Tibial nerve (tissue), 4 donors: Measurements from ENCODE around the gene SCN8A. TPM values are rescaled to one million over a fixed set of nuclear protein-coding genes. Genes with fewer than 3 reads are reported as not detected.

Source experiments
- DNase-seq, 2 donors: peaks; one replicate each; pipeline ENCODE4 v3.0.0-alpha.2; 2019; ENCODE audit warnings: low spot score in 2 of 2
- H3K27ac ChIP-seq, 4 donors: fragments of 200-600 bp; sonication (generic) in 3 of 4; one replicate each; pipeline ENCODE4 v1.5.1; 2017 to 2019; ENCODE audit warnings: mild to moderate bottlenecking in 1 of 4
- H3K27me3 ChIP-seq, 2 donors: fragments of 200-600 bp; sonication (generic) in 1 of 2; one replicate each; pipeline versions ENCODE4 v1.5.1 to v1.6.0; 2017 to 2019
- H3K36me3 ChIP-seq, 3 donors: fragments of 200-600 bp; sonication (generic); one replicate each; pipeline ENCODE4 v1.5.1; 2018 to 2019
- H3K4me1 ChIP-seq, 4 donors: fragments of 200-600 bp; sonication (generic) in 3 of 4; one replicate each; pipeline ENCODE4 v1.5.1; 2017 to 2019
- H3K4me3 ChIP-seq, 4 donors: fragments of 200-600 bp; sonication (generic) in 3 of 4; one replicate each; pipeline ENCODE4 v1.5.1; 2017 to 2019; ENCODE audit warnings: mild to moderate bottlenecking in 1 of 4, moderate library complexity in 1 of 4
- H3K9me3 ChIP-seq, 4 donors: fragments of 200-600 bp; sonication (generic) in 3 of 4; one replicate each; pipeline ENCODE4 v1.5.1; 2017 to 2019
- EP300 ChIP-seq, 2 donors: sonication (generic); formaldehyde crosslinking; IDR thresholded peaks; one replicate each; pipeline ENCODE4 v1.6.1; 2017; ENCODE audit warnings: antibody characterized with exemption in 2 of 2, mild to moderate bottlenecking in 1 of 2
- POLR2A ChIP-seq, 2 donors: fragments of 450-650 bp; IDR thresholded peaks; one replicate each; pipeline ENCODE4 v1.6.1; 2017; ENCODE audit warnings: antibody characterized with exemption in 2 of 2, mild to moderate bottlenecking in 2 of 2, moderate library complexity in 2 of 2
- WGBS, 2 donors: methylation state at CpG; one replicate each; pipeline ENCODE4 v1.1.5; 2018; 5-methylcytosine and 5-hydroxymethylcytosine counted together
- total RNA-seq, 4 donors: library from RNA; depleted of rRNA; stranded (reverse); fragments of >200 nt; gene quantifications; one replicate each; pipeline ENCODE4 v1.1.0, GENCODE V29; 2016
- TF ChIP-seq, protein P1 (sequence below), 5 experiments: fragments of 200-600 bp in 3 of 5; fragments of 450-650 bp in 2 of 5; sonication (generic) in 3 of 5; IDR thresholded peaks; one replicate each; pipeline ENCODE4 v1.5.1; 2016 to 2019; ENCODE audit warnings: antibody characterized with exemption in 5 of 5, mild to moderate bottlenecking in 3 of 5, moderate library complexity in 2 of 5

SCN8A gene
- total RNA-seq, 4 donors from 2014 or later: 0.21 to 3.3 (median 0.50) TPM

DNA sequence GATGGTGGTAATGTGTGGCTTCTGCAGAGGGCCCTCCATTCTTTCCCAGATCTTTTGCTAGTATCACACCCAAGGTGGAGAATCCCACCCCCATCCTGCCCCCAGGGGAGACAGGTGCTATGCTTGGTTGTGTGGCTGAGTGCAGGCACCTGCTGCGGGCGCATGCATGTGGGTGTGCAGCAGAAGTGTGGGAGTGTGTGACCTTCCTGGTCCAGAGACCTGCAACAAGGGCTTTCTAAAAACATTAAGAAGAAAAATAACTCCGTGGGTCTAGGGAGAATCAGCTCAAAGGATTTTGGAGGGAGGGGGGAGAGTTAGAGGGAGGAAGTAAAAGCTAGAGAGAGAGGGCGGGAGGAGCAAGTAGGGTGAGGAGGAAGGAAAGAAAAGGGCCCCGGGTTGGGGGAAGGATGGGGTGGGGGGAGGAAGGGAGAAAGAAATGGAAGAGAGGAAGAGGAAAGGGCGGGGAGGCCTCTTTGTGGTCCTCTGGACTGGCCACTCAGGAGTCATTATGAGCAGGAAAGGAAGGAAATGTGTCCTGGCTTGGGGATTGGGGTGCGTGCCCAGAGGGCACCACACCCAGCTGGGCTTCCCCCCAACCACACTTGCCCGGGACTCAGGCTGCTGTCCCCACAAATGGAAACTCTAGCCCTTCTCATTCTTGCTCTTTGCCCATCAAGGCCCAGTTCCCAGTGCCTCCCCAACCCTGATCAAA lies 260.5 kb downstream of the SCN8A start:
- peak overlapping the region in 2 of 4 donors; percentile 90 to 94 for H3K27ac ChIP-seq
- TF ChIP-seq, protein P1, sequence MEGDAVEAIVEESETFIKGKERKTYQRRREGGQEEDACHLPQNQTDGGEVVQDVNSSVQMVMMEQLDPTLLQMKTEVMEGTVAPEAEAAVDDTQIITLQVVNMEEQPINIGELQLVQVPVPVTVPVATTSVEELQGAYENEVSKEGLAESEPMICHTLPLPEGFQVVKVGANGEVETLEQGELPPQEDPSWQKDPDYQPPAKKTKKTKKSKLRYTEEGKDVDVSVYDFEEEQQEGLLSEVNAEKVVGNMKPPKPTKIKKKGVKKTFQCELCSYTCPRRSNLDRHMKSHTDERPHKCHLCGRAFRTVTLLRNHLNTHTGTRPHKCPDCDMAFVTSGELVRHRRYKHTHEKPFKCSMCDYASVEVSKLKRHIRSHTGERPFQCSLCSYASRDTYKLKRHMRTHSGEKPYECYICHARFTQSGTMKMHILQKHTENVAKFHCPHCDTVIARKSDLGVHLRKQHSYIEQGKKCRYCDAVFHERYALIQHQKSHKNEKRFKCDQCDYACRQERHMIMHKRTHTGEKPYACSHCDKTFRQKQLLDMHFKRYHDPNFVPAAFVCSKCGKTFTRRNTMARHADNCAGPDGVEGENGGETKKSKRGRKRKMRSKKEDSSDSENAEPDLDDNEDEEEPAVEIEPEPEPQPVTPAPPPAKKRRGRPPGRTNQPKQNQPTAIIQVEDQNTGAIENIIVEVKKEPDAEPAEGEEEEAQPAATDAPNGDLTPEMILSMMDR (IDR thresholded peaks at IDR 0.05): no peak
- no peak for TF ChIP-seq POLR2A (IDR thresholded peaks at IDR 0.05)
- TF ChIP-seq EP300 (IDR thresholded peaks at IDR 0.05): no peak
- H3K9me3 ChIP-seq: no peaks in the 10 kb centered on the region
- WGBS, 2 donors: 40 to 45% methylated on average over 8 of the region's 8 CpGs
- H3K27me3 ChIP-seq: peaks cover 0 to 9% of the 10 kb centered on the region in 2 donors
- H3K36me3 ChIP-seq: no peaks in the 10 kb centered on the region
- no peak for DNase-seq
- H3K4me3 ChIP-seq: no peak overlapping the region
- H3K4me1 ChIP-seq: peaks cover 0 to 79% (median 25%) of the 10 kb centered on the region in 4 donors

DNA sequence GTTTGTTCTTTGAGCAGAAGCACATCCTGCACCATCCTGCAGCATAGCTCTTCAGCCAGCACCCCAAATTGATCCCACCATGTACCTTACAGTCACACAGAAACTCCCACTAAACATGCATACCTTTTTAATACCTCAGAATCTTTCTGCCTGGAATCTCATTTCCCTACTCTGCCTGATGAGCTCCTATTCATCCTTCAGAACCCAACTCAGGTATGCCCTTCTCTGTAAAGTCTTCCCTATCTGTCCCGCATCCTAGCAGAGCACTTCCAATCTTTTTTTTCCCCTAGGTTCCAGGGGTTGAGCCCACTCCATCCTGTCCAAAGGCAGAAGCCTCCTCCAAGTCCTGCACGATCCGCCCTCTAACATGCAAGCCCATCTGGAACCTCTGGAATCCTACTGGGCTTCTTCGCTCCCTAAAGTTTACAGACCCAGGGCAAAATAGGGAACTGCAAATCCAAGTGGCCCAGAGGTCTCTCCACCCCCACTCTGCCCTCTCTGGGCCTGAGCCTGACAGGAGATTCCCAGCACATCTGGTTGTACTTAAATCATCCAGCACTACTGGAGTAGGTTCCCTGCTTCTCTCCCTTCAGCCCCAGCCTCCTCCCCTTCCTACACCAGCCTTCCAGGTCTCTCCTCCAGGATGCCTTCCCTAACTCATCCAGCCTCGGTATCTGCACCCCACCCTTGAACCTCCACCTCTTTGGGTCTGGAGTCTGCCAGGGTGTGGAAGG lies 261.5 kb downstream of the SCN8A start:
- Histone ChIP-seq H3K4me3 (no peak overlapping the region), H3K27me3 (peaks cover 0 to 6% of the 10 kb centered on the region in 2 donors), H3K4me1 (peaks cover 0 to 77% (median 18%) of the 10 kb centered on the region in 4 donors), H3K36me3 (no peaks in the 10 kb centered on the region), H3K9me3 (no peaks in the 10 kb centered on the region), H3K27ac (peak overlapping the region in 2 of 4 donors; percentile 11 to 90)
- TF ChIP-seq, protein P1 (IDR thresholded peaks at IDR 0.05): no peak
- TF ChIP-seq EP300 (IDR thresholded peaks at IDR 0.05) (no peak), POLR2A (IDR thresholded peaks at IDR 0.05) (no peak)
- 66 to 67% methylated on average over 5 of the region's 5 CpGs for WGBS, 2 donors
- DNase-seq: no peak

DNA sequence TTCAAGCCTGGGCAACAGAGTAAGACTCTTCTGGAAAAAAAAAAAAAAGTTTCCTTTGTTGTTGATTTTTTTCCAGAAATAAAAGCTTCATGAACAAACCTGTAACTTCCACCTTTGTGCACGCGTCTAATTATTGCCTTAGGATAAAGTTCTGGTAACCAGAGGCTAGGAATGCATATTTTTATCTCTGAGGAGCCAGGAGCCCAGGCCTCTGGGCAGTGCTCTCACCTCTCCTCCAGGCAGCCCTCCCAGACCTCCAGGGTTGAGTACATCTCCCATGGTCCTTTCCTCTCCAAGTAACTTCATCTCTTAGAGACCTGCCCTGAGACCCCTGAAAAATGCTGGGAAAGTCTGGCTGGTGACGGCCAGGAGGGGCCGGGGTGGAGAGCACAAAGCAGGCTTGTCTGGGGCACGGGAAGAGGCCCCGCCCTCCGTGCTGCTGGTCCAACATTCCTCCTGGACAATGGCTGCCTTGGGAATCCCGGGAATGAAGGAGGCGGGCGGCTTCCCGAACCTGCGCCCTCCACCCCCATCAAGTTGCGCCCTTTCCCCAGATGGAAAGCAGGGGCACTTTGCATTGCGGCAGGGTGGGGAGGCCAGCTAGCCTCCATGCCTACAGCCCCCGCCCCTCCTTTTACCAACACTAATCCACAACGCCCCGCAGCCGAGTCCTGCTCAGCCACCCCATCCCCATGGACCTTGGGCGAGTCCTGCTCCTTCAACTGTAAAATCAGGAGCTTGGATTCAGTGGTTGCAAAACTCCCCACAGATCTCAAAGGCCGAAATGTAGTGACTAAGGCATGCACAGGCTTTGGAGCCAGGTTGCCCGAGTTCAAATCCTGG lies 264.8 kb downstream of the SCN8A start:
- TF ChIP-seq, protein P1 (IDR thresholded peaks at IDR 0.05): no peak
- TF ChIP-seq EP300 (IDR thresholded peaks at IDR 0.05): peak in 1 of 2 donors; percentile 35
- H3K27me3 ChIP-seq: no peaks in the 10 kb centered on the region
- H3K4me3 ChIP-seq: peak overlapping the region; percentile 6 to 48 (median 16)
- H3K9me3 ChIP-seq: no peaks in the 10 kb centered on the region
- no peaks in the 10 kb centered on the region for H3K36me3 ChIP-seq
- peak overlapping the region; percentile 11 to 84 (median 74) for H3K27ac ChIP-seq
- peaks cover 0 to 51% (median 11%) of the 10 kb centered on the region in 4 donors for H3K4me1 ChIP-seq
- DNase-seq: peak; percentile 48 to 61
- 13 to 18% methylated on average over 16 to 21 of the region's 21 CpGs for WGBS, 2 donors

DNA sequence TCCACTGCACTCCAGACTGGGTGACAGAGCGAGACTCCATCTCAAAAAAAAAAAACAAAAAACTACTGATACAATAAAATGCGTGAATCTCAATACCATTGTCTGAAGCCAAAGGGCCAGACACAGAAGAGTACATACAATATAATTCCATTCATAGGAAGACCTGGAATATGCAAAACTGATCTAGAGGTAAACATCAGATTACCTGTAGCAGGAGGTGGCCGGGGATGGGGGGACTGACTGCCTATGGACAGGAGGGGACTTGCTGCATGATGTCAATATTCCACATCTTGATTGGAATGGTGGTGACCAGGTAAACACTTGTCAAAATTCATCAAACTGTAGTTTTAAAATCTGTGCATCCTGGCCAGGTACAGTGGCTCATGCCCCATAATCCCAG lies 270.0 kb downstream of the SCN8A start:
- TF ChIP-seq EP300 (IDR thresholded peaks at IDR 0.05) (no peak), POLR2A (IDR thresholded peaks at IDR 0.05) (no peak)
- TF ChIP-seq, protein P1 (IDR thresholded peaks at IDR 0.05): no peak
- 85 to 94% methylated on average over 3 of the region's 3 CpGs for WGBS, 2 donors
- H3K27me3 ChIP-seq: no peaks in the 10 kb centered on the region

More for the DNA sequence above, 270.0 kb downstream of the SCN8A start:
- no peak overlapping the region for H3K4me3 ChIP-seq
- no peaks in the 10 kb centered on the region for H3K36me3 ChIP-seq
- H3K27ac ChIP-seq: no peak overlapping the region
- peaks cover 0 to 42% (median 22%) of the 10 kb centered on the region in 4 donors for H3K4me1 ChIP-seq
- DNase-seq: no peak
- no peaks in the 10 kb centered on the region for H3K9me3 ChIP-seq

Other genes with a start within 250 kb of the SCN8A start
- not detected for gene CELA1, start 244.6 kb upstream of the SCN8A start, total RNA-seq
- 1 to 10 TPM; 1.0 to 6.3 (median 4.3) TPM for gene GALNT6, start 199.8 kb upstream of the SCN8A start, total RNA-seq
- 1 to 10 TPM in 3 of 4 donors, under 1 TPM in 1; 0.59 to 5.7 (median 1.5) TPM for gene SLC4A8, start 166.4 kb upstream of the SCN8A start, total RNA-seq